ENCODE data around the gene GOLGA6A. TPM values are rescaled to one million over a fixed set of nuclear protein-coding genes. Genes with fewer than 3 reads are reported as not detected.
"Not testable (repeated sequence)": the region's sequence is repeated elsewhere in the genome, so short reads cannot be mapped to it uniquely, and the experiment has no call there.

GOLGA6A gene
- polyA plus RNA-seq, 3 donors = 0.24 to 0.51 TPM; not detected in 1

- no peak for DNase-seq (ENCODE audit: extremely low read depth in 1 of 11, low read depth in 9 of 11, low spot score in 4 of 11)
Measured at GRCh38 chr15:74109713-74110112, 27.4 kb upstream of the GOLGA6A start.

- not testable (repeated sequence) for DNase-seq (ENCODE audit: extremely low read depth in 1 of 11, low read depth in 9 of 11, low spot score in 4 of 11)
Measured at GRCh38 chr15:74108611-74109010, 26.3 kb upstream of the GOLGA6A start.

- no peak for DNase-seq (ENCODE audit: extremely low read depth in 1 of 11, low read depth in 9 of 11, low spot score in 4 of 11)
Measured at GRCh38 chr15:74108111-74108510, 25.8 kb upstream of the GOLGA6A start.

- DNase-seq (ENCODE audit: extremely low read depth in 1 of 11, low read depth in 9 of 11, low spot score in 4 of 11) = peak; percentile 59 to 91 (median 74)
Measured at GRCh38 chr15:74099963-74100733, 17.8 kb upstream of the GOLGA6A start.

- DNase-seq (ENCODE audit: extremely low read depth in 1 of 11, low read depth in 9 of 11, low spot score in 4 of 11) = not testable (repeated sequence)
Measured at GRCh38 chr15:74096753-74097474, 14.6 kb upstream of the GOLGA6A start.

GRCh38 chr15:74095610-74096009 lies 13.3 kb upstream of the GOLGA6A start:
- not testable (repeated sequence) for DNase-seq (ENCODE audit: extremely low read depth in 1 of 11, low read depth in 9 of 11, low spot score in 4 of 11)

GRCh38 chr15:74094567-74094966 lies 12.2 kb upstream of the GOLGA6A start:
- not testable (repeated sequence) for DNase-seq (ENCODE audit: extremely low read depth in 1 of 11, low read depth in 9 of 11, low spot score in 4 of 11)

- DNase-seq (ENCODE audit: extremely low read depth in 1 of 11, low read depth in 9 of 11, low spot score in 4 of 11) = not testable (repeated sequence)
Measured at GRCh38 chr15:74075781-74076180, 6.6 kb downstream of the GOLGA6A start.

GRCh38 chr15:74072614-74073337 lies 9.6 kb downstream of the GOLGA6A start:
- DNase-seq (ENCODE audit: extremely low read depth in 1 of 11, low read depth in 9 of 11, low spot score in 4 of 11) = not testable (repeated sequence)

- not testable (repeated sequence) for DNase-seq (ENCODE audit: extremely low read depth in 1 of 11, low read depth in 9 of 11, low spot score in 4 of 11)
Measured at GRCh38 chr15:74072132-74072531, 10.2 kb downstream of the GOLGA6A start.

- not testable (repeated sequence) for DNase-seq (ENCODE audit: extremely low read depth in 1 of 11, low read depth in 9 of 11, low spot score in 4 of 11)
Measured at GRCh38 chr15:74071645-74072044, 10.7 kb downstream of the GOLGA6A start.

GRCh38 chr15:74065684-74066411 lies 16.5 kb downstream of the GOLGA6A start:
- DNase-seq (ENCODE audit: extremely low read depth in 1 of 11, low read depth in 9 of 11, low spot score in 4 of 11) = not testable (repeated sequence)

GRCh38 chr15:74064822-74065221 lies 17.5 kb downstream of the GOLGA6A start:
- DNase-seq (ENCODE audit: extremely low read depth in 1 of 11, low read depth in 9 of 11, low spot score in 4 of 11) = not testable (repeated sequence)

- DNase-seq (ENCODE audit: extremely low read depth in 1 of 11, low read depth in 9 of 11, low spot score in 4 of 11) = not testable (repeated sequence)
Measured at GRCh38 chr15:74064183-74064582, 18.2 kb downstream of the GOLGA6A start.

- DNase-seq (ENCODE audit: extremely low read depth in 1 of 11, low read depth in 9 of 11, low spot score in 4 of 11) = not testable (repeated sequence)
Measured at GRCh38 chr15:74063425-74064146, 18.8 kb downstream of the GOLGA6A start.

- DNase-seq (ENCODE audit: extremely low read depth in 1 of 11, low read depth in 9 of 11, low spot score in 4 of 11) = no peak
Measured at GRCh38 chr15:74062671-74063070, 19.7 kb downstream of the GOLGA6A start.

GRCh38 chr15:74062236-74062635 lies 20.1 kb downstream of the GOLGA6A start:
- DNase-seq (ENCODE audit: extremely low read depth in 1 of 11, low read depth in 9 of 11, low spot score in 4 of 11) = no peak

GRCh38 chr15:74060251-74060650 lies 22.1 kb downstream of the GOLGA6A start:
- DNase-seq (ENCODE audit: extremely low read depth in 1 of 11, low read depth in 9 of 11, low spot score in 4 of 11) = no peak

Measured in renal cortex interstitium (tissue), 11 donors.